ENCODE data around the gene ALG6.

The ALG6 gene

GRCh38 chr1:63367215-63368103, at the start of gene ALG6:
Gene ALG6, plus strand, starts transcription at chr1:63367627. Its CDS starts 3,351 bp downstream, at chr1:63370978.
- DNase-seq (ENCODE audit: low spot score) = peak; percentile 89

DNA sequence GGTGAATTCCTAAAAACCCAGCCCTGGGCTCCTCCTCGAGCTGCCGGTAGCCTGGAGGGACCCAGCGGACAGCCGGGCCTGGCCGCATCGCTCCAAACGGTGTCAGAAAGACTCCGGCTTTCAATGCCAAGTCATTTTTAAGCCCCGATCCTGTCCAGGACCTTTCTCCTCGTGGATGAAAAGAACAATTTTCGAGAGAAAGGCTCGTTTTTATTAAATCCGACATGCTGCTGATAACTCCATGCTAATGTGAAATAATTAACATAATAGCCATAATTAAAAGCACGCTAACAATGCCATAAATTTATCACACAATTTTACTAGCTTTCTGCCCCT, 49.6 kb upstream of the ALG6 start:
- DNase-seq (ENCODE audit: low spot score) = no peak

- DNase-seq (ENCODE audit: low spot score) = no peak
Measured at GRCh38 chr1:63318201-63318979, 49.0 kb upstream of the ALG6 start.

DNA sequence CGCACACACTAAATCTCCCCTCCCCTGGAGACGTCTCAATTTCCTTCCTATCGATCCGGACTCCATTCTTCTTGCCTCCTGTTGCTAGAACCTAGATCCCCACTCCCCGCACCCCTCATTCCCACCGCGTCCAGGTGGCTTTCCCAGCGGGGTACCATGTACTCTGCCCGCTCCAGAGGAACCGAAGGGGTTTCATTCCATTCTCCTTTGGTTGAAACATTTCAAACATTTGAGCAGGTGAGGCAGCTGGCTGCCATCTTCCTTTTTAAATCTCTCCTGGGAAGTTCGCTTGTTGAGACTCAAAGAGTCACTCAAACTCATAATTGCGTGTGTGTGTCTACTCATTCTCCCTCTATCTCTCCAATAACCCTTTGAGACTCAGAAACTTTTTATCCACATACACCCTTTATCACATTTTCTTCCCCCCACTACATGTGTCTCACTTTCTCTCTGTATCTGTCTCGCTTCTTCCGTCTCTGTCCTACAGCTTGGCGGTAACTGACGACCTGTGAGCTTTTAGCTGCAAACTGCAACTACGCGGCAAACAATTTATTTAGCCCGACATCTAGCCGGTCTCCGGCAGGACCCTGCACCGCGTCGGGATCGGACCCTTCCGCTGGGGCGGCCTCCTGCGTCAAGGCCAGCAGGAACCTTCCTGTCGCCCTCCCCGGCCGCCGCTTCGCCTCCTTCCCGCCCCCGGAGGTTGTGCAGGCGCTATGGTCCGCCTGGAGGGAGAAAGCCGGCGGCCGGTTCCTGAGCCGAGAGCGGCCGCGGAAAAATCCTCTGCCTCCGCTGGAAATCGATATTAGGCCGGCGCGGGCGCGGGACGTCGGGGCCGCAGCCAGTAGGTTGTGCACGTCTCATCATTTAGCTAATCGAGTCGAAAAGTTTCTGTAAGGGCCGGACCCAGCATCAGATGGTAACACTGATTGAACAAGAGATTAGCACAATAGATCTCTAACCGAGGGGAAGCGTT, 48.1 kb upstream of the ALG6 start:
- DNase-seq (ENCODE audit: low spot score) = no peak

DNA sequence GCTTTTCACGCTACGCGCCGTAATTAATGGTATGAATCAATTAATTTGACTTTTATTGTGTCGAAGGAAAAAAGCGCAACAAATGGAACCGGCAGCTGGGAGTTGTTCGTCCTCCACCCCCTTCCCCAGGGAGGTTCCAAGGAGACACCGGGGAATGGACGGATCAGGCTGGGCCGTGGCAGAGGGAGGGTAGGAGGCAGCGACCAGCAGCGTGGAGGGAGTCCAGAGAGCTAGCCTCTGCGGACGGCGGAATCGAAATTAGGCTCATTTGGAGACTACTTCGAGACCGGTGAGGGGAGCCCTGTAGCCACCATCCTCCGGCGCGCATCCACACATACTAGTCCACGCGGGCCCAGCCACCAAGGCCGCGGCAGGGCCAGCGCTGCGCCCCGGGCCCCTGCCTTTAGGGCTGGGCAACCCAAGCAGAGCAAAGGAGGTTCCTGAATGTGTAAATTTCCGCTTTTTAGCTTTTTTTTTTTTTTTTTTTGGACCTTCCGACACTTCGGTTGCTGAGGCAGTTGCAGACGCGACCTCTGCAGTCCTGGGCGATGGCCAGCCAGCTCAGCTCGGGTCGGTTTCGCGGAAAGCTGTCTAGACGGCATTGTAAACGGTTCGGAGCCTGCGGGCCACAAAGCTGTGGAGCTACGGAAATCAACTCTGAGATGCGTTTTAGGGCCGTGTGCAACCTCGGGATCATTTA, 47.3 kb upstream of the ALG6 start:
- no peak for DNase-seq (ENCODE audit: low spot score)

DNA sequence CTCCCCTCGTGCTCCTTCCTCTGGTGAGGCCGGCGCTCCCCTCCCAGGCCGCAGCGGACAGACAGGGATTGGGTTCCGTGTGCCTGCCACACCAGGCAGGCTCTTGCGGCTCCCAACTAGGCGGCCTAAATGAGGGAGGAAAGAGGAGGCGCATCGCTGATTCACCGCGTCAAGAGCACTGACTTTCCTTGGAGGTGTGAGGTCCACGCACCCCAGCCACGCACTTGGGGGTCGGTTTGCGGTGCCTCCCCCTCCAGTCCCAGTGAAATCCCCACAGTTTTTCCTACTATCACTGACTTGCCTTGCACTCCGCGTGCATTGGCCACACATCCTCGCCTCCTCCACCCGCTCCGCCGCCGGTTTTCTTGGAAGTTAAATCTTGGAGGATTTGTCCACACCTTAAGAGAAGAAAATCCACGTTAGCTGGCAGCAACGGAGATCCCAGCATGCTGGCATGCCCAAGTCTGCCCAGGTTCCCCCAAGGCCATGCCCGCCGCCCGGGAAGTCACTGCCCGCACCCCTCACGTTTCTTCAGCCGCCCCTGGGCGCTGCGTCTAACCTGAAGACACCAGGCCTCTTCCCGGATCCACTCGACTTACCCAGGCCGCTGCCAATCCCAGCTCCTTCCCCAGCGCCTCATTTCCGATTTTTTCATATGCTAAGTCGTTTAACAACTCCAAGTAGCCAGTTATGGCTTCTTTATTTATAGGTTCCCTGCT, 46.2 kb upstream of the ALG6 start:
- no peak for DNase-seq (ENCODE audit: low spot score)

- DNase-seq (ENCODE audit: low spot score) = no peak
Measured at GRCh38 chr1:63321785-63322113, 45.7 kb upstream of the ALG6 start.

DNA sequence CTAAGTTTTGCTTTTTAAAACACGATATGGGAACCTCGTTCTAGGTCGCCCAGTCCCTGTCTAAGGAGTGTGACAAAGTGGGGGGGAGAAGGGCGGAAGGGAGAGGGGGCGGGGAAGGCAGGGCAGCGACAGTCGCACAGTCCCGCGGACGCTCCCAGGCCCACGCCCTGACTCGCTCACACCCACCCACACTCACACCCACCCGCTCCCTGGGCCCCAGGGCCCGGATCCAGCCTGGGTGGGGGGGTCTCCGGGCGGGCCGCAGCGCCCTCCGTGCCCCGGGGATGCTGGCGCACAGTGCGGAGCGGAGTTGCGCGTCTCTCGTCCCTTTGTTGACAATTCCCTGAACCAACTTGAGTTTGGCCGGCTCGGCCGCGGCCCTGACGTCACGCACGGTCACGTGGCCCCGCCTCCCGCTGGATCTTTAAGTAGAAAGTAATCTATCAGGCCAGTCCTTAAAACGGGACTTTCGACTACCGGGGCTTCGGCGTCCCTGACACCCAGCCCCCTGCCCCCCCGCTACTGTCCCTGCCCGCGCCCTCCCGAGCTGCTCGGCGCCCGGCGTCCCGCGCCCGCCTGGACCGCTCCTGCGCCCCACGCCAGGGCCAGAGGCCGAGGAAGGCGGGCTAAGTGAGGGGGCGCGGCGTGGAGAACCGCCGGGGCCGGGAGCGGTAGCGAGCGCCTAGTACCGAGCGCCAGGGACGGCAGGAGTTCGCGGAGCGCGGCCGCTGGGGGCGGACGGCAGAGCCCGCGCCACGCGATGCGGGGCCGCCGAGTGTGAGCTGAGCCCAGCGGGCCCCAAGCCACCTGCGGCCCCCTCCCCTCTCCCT, 45.1 kb upstream of the ALG6 start, which contains the start of gene FOXD3:
Gene FOXD3 (plus strand): TSS at position 454 of the 830 bp plus-strand sequence. CDS start 492 bp downstream, outside the sequence.
- DNase-seq (ENCODE audit: low spot score) = peak; percentile 22

- DNase-seq (ENCODE audit: low spot score) = no peak
Measured at GRCh38 chr1:63322944-63323864, 44.2 kb upstream of the ALG6 start.

DNA sequence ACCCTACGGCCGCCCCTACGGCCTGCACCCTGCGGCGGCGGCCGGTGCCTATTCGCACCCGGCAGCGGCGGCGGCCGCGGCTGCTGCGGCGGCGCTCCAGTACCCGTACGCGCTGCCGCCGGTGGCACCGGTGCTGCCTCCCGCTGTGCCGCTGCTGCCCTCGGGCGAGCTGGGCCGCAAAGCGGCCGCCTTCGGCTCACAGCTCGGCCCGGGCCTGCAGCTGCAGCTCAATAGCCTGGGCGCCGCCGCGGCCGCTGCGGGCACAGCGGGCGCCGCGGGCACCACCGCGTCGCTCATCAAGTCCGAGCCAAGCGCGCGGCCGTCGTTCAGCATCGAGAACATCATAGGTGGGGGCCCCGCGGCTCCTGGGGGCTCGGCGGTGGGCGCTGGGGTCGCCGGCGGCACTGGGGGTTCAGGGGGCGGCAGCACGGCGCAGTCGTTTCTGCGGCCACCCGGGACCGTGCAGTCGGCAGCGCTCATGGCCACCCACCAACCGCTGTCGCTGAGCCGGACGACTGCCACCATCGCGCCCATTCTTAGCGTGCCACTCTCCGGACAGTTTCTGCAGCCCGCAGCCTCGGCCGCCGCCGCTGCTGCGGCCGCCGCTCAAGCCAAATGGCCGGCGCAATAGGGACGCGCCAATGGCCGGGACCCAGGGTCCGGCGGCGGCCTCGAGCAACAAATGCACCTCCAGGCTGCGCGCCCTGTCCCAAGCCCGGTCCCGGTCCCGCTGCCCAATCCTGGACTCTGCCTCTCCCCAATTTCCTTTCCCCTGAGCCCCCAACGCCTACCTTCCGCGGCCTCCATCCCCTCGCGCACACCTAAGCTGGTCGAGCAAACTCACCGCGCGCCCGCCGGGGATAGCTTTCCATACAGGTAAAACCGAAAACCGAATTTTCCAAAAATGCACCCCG, 43.3 kb upstream of the ALG6 start:
- no peak for DNase-seq (ENCODE audit: low spot score)

DNA sequence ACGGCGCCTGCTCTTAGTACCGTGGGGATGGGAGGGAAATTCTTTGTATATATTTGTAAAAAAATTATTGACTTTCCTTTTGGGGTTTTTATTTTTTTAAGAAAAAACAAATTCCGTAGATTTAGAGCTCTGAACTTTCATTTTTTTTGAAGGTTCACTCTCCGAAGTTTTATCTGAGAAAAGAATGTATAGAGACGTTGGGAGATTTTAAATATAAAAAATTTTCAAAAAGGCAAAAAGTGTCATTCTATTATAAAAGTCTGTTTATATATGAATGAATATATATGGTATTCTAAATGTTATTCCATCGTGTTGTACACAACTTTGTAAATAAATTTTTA, 42.7 kb upstream of the ALG6 start:
- DNase-seq (ENCODE audit: low spot score) = no peak

GRCh38 chr1:63325279-63325985, 42.0 kb upstream of the ALG6 start:
- DNase-seq (ENCODE audit: low spot score) = no peak

DNA sequence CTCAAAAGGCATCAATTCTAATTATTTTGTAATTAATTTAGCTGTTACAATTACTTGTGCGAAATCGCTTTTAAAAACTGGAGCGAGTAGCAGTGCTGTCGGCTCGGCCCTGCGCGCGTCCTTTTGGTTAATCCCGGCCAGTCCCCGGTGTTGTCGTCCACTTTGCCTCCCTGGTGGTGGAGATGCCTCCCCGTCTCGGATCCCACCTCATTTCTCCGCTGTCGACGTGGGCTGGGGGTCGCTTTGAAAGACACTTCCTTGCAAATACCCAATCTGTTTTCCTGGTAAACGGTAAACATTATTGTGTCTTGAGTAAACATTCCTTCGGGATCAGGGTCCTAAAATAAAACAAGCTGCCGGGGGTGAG, 41.3 kb upstream of the ALG6 start:
- DNase-seq (ENCODE audit: low spot score) = no peak

DNA sequence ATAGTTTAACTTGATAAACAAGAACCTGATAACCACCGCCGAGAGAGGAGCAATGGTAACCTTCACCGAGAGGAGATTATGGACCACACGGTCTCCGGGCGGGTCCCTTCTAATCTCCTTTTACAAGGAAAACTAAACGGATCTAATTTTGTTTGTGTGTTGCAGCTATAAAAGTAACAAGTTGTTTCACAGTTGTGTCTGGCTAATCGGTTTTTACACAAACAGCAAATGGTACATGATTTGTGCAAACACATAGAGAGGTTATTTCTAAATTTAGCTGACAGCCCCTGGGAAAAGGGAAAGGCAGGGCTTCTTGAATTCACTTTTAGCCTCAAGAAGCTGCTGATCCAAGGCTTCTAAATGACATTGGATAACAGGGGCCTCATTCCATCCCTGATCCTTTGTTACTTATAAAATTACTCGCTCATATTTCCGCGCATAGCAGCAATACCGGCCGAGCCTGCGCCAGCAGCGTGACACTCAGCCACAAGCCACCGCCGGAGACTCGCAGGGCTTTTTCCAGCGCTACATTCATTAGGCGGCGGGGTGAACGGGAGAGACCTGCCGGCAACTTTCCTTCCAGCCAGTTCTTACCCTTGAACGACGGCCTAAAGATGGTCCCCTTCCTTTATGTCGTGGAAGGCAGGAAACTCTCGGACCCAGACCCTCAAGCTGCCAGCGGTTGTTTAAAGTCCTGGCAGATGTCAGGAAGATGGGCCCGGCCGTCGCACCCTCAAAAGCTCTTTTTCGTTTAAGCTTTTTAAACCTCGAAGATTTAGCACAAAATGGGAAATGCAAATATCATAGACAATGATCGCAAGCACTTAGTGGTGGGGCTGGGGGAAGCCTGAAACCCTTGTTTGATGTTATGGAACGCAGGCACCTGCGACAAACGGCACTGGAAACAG, 40.7 kb upstream of the ALG6 start:
- peak; percentile 16 for DNase-seq (ENCODE audit: low spot score)

GRCh38 chr1:63327417-63328054, 39.9 kb upstream of the ALG6 start:
- peak; percentile 40 for DNase-seq (ENCODE audit: low spot score)

DNA sequence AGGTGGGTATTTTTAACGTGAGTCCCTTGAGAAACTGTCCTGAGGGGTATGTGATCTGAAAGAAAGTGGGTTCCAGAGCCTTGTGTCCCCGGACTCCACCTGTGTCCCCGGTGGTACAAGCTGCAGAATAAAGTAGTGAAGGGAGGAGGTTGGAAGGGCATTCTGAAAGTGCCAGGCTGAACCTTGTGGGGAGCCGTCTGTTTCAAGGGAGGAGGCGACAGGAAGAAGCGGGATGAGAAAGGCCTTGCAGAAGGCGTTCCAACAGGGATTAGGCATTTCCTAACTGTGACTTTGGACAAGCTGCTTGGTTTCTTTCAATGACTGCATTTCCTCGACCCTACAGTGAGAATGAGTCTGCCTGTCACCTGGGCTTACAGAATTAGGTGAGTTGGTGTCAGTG, 39.3 kb upstream of the ALG6 start:
- DNase-seq (ENCODE audit: low spot score) = no peak

Measured in cerebellar cortex (tissue), 1 donor.